Lower lobe of right lung (tissue), 2 donors: ENCODE results near the gene PIGN. TPM values are rescaled to one million over a fixed set of nuclear protein-coding genes. Genes with fewer than 3 reads are reported as not detected.
A peak's percentile ranks its signal among the peaks of the same experiment; 100 is the strongest.

ENCODE experiments used
- ATAC-seq, 2 donors: fragments of 200-7000 bp; cut with Tn5 transposase; one replicate each; pipeline ENCODE4 v1.9.1; 2020 to 2022; ENCODE audit warnings: mild to moderate bottlenecking in 2 of 2, moderate library complexity in 2 of 2
- DNase-seq: peaks from one replicate; pipeline ENCODE4 v3.0.0-alpha.2; 2020
- H3K27ac ChIP-seq: fragments of 200-600 bp; one replicate; pipeline ENCODE4 v1.8.0; 2022
- H3K27me3 ChIP-seq: fragments of 200-600 bp; one replicate; pipeline ENCODE4 v1.8.0; 2022; ENCODE audit warnings: low read depth
- H3K36me3 ChIP-seq: fragments of 200-600 bp; one replicate; pipeline ENCODE4 v1.8.0; 2022; ENCODE audit warnings: mild to moderate bottlenecking
- H3K4me1 ChIP-seq: fragments of 200-600 bp; one replicate; pipeline ENCODE4 v1.8.0; 2022
- H3K4me3 ChIP-seq: fragments of 200-600 bp; one replicate; pipeline ENCODE4 v1.8.0; 2022; ENCODE audit warnings: mild to moderate bottlenecking
- H3K9me3 ChIP-seq: fragments of 200-600 bp; one replicate; pipeline ENCODE4 v1.8.0; 2022
- intact Hi-C: fragments of 100-400 bp; cut with DNase I; formaldehyde crosslinking; loops from one replicate; pipeline ENCODE4 v1.11.0; 2022
- total RNA-seq: library from RNA; stranded (reverse); fragmentation: NEBNext Ultra II Directional; extraction: Animal tissue kit (Norgen Biotek cat#: 25700); gene quantifications from one replicate; pipeline ENCODE4 v1.2.1, GENCODE V29; 2021
- TF ChIP-seq, protein P1 (sequence below): fragments of 200-600 bp; IDR thresholded peaks from one replicate; pipeline ENCODE4 v1.8.0; 2022; ENCODE audit warnings: antibody characterized with exemption, mild to moderate bottlenecking
- donor health status: DM: no; HTN: yes; CAD: no; lungs with severe emphysema.

PIGN gene
- total RNA-seq, 1 donor from 2014 or later: 25.9 TPM

GRCh38 chr18:61995618-61996017 is 191.2 kb downstream of the PIGN start:
- no peaks in the 10 kb centered on the region for H3K27me3 ChIP-seq
- H3K36me3 ChIP-seq: no peaks in the 10 kb centered on the region
- no peaks in the 10 kb centered on the region for H3K9me3 ChIP-seq
- no peak overlapping the region for H3K4me3 ChIP-seq
- intact Hi-C loops: no loop called here
- DNase-seq (no peak), ATAC-seq (no peak)
- peaks cover 33% of the 10 kb centered on the region for H3K4me1 ChIP-seq
- TF ChIP-seq, protein P1, sequence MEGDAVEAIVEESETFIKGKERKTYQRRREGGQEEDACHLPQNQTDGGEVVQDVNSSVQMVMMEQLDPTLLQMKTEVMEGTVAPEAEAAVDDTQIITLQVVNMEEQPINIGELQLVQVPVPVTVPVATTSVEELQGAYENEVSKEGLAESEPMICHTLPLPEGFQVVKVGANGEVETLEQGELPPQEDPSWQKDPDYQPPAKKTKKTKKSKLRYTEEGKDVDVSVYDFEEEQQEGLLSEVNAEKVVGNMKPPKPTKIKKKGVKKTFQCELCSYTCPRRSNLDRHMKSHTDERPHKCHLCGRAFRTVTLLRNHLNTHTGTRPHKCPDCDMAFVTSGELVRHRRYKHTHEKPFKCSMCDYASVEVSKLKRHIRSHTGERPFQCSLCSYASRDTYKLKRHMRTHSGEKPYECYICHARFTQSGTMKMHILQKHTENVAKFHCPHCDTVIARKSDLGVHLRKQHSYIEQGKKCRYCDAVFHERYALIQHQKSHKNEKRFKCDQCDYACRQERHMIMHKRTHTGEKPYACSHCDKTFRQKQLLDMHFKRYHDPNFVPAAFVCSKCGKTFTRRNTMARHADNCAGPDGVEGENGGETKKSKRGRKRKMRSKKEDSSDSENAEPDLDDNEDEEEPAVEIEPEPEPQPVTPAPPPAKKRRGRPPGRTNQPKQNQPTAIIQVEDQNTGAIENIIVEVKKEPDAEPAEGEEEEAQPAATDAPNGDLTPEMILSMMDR: no peak
- H3K27ac ChIP-seq: no peak overlapping the region

DNA sequence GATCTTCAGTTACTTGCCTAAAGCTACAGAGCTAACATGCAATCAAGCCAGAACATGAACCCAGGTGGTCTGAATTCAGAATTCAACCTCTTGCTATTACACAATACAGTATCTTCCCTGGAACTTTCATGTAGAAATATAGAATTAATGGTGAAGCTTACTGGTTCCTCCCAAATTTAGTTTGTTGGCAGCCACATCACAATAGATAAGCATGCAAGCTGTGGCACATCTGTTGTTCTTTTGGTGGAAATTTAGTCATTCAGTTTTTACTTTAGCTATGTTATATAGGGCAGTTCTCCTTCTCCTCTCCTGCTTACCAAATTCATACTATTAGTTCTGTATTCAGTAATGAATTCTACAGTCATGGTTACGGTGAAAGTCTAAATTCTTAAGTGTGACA is 193.0 kb downstream of the PIGN start:
- H3K9me3 ChIP-seq: no peaks in the 10 kb centered on the region
- ATAC-seq (no peak), DNase-seq (no peak)
- TF ChIP-seq, protein P1: no peak
- intact Hi-C loops: no loop called here
- no peak overlapping the region for H3K27ac ChIP-seq
- H3K4me1 ChIP-seq: peaks cover 29% of the 10 kb centered on the region
- H3K27me3 ChIP-seq: no peaks in the 10 kb centered on the region
- no peaks in the 10 kb centered on the region for H3K36me3 ChIP-seq
- H3K4me3 ChIP-seq: no peak overlapping the region

- no peak overlapping the region for H3K4me3 ChIP-seq
- H3K9me3 ChIP-seq: no peaks in the 10 kb centered on the region
- peaks cover 24% of the 10 kb centered on the region for H3K4me1 ChIP-seq
- H3K27ac ChIP-seq: no peak overlapping the region
- ATAC-seq: peak; percentile 49 to 52
- intact Hi-C loops: no loop called here
- no peak for DNase-seq
- H3K27me3 ChIP-seq: no peaks in the 10 kb centered on the region
- no peaks in the 10 kb centered on the region for H3K36me3 ChIP-seq
- TF ChIP-seq, protein P1: no peak
These were observed 193.9 kb downstream of the PIGN start for GRCh38 chr18:61992923-61993322.

GRCh38 chr18:61992285-61992684 is 194.6 kb downstream of the PIGN start:
- Histone ChIP-seq H3K27ac (no peak overlapping the region), H3K27me3 (no peaks in the 10 kb centered on the region), H3K9me3 (no peaks in the 10 kb centered on the region), H3K4me1 (peaks cover 24% of the 10 kb centered on the region), H3K36me3 (no peaks in the 10 kb centered on the region), H3K4me3 (no peak overlapping the region)
- no peak for ATAC-seq
- TF ChIP-seq, protein P1: no peak
- DNase-seq: no peak
- intact Hi-C loops: no loop called here

DNA sequence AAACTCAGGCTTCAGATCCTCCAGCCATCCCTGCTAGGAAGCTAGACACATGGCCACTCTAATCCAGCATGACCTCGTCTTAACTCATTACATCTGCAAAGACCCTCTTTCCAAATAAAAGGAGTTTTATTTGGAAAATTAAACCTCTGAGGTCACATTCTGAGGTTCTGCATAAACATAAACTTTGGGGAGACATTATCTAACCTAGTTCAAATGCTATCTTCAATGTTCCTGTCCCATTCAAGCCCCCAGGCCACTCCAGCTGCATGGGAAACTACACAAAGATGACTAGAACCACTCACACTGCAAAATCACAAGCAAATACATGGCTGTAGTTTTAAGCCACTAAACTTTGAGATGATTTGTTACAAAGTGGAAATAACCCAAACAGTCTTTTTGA is 195.0 kb downstream of the PIGN start:
- TF ChIP-seq, protein P1: no peak
- ATAC-seq: no peak

GRCh38 chr18:61991201-61991600 is 195.7 kb downstream of the PIGN start:
- no peak for ATAC-seq
- H3K27ac ChIP-seq: no peak overlapping the region
- no peaks in the 10 kb centered on the region for H3K27me3 ChIP-seq
- intact Hi-C loops: no loop called here
- no peak for DNase-seq
- H3K4me3 ChIP-seq: no peak overlapping the region
- TF ChIP-seq, protein P1: no peak
- H3K4me1 ChIP-seq: peaks cover 24% of the 10 kb centered on the region
- H3K36me3 ChIP-seq: no peaks in the 10 kb centered on the region
- H3K9me3 ChIP-seq: no peaks in the 10 kb centered on the region

More for the DNA sequence above, 195.0 kb downstream of the PIGN start:
- no peak overlapping the region for H3K27ac ChIP-seq
- H3K4me1 ChIP-seq: peaks cover 24% of the 10 kb centered on the region
- H3K9me3 ChIP-seq: no peaks in the 10 kb centered on the region
- no peaks in the 10 kb centered on the region for H3K27me3 ChIP-seq
- intact Hi-C loops: no loop called here
- DNase-seq: no peak
- H3K36me3 ChIP-seq: no peaks in the 10 kb centered on the region
- no peak overlapping the region for H3K4me3 ChIP-seq
